Ishikawa (cell line): Measurements from ENCODE around the gene OBI1.

Source experiments
- CEBPB ChIP-seq: IDR thresholded peaks from 2 replicates; pipeline ENCODE4 v1.6.1; 2012
- CREB1 ChIP-seq: IDR thresholded peaks from 2 replicates; pipeline ENCODE4 v1.6.1; 2012; ENCODE audit warnings: low read depth
- EGR1 ChIP-seq: IDR thresholded peaks from 2 replicates; pipeline ENCODE4 v1.6.1; 2012
- EP300 ChIP-seq: IDR thresholded peaks from 2 replicates; pipeline ENCODE4 v1.6.1; 2012; ENCODE audit warnings: borderline replicate concordance
- FOXM1 ChIP-seq: IDR thresholded peaks from 2 replicates; pipeline ENCODE4 v1.6.1; 2012; ENCODE audit warnings: low read depth, borderline replicate concordance
- MAX ChIP-seq: IDR thresholded peaks from 2 replicates; pipeline ENCODE4 v1.6.1; 2012
- NFIC ChIP-seq: IDR thresholded peaks from 2 replicates; pipeline ENCODE4 v1.6.1; 2012
- RAD21 ChIP-seq: IDR thresholded peaks from 2 replicates; pipeline ENCODE4 v1.6.1; 2012; ENCODE audit warnings: low read depth
- REST ChIP-seq: IDR thresholded peaks from 2 replicates; pipeline ENCODE4 v1.6.1; 2012; ENCODE audit warnings: low read depth, mild to moderate bottlenecking
- TAF1 ChIP-seq: IDR thresholded peaks from 2 replicates; pipeline ENCODE4 v1.6.1; 2012; ENCODE audit warnings: low read depth, mild to moderate bottlenecking
- TCF12 ChIP-seq: IDR thresholded peaks from 2 replicates; pipeline ENCODE4 v1.6.1; 2012; ENCODE audit warnings: low read depth
- TEAD4 ChIP-seq: IDR thresholded peaks from 2 replicates; pipeline ENCODE4 v1.6.1; 2012
- USF1 ChIP-seq: IDR thresholded peaks from 2 replicates; pipeline ENCODE4 v1.6.1; 2012
- YY1 ChIP-seq: IDR thresholded peaks from 2 replicates; pipeline ENCODE4 v1.6.1; 2012; ENCODE audit warnings: low read depth
- ZBTB7A ChIP-seq: IDR thresholded peaks from 2 replicates; pipeline ENCODE4 v1.6.1; 2012; ENCODE audit warnings: low read depth

The OBI1 gene

GRCh38 chr13:78596399-78596735, 62.6 kb downstream of the OBI1 start:
- TF ChIP-seq NFIC (no peak), USF1 (no peak), REST (no peak), CEBPB (no peak), RAD21 (no peak), MAX (no peak), TEAD4 (no peak), TAF1 (no peak), FOXM1 (no peak), YY1 (no peak), EGR1 (no peak), ZBTB7A (no peak), CREB1 (no peak), TCF12 (no peak)

GRCh38 chr13:78595495-78596398, 63.2 kb downstream of the OBI1 start:
- TF ChIP-seq FOXM1 (no peak), ZBTB7A (no peak), RAD21 (no peak), TEAD4 (no peak), TAF1 (no peak), NFIC (no peak), REST (no peak)

GRCh38 chr13:78594456-78594975, 64.4 kb downstream of the OBI1 start:
- TF ChIP-seq FOXM1 (no peak), TAF1 (no peak), TEAD4 (no peak), CEBPB (no peak), RAD21 (no peak), USF1 (no peak), NFIC (no peak), MAX (no peak), CREB1 (no peak), ZBTB7A (no peak), EGR1 (no peak), TCF12 (no peak), EP300 (no peak), REST (no peak), YY1 (no peak)

- no peak for TF ChIP-seq CREB1
- no peak for TF ChIP-seq MAX
- no peak for TF ChIP-seq TAF1
- TF ChIP-seq EP300 = no peak
- TF ChIP-seq REST = no peak
- TF ChIP-seq USF1 = no peak
- no peak for TF ChIP-seq NFIC
- no peak for TF ChIP-seq TCF12
- no peak for TF ChIP-seq ZBTB7A
- no peak for TF ChIP-seq EGR1
- TF ChIP-seq TEAD4 = no peak
- no peak for TF ChIP-seq FOXM1
- no peak for TF ChIP-seq CEBPB
- TF ChIP-seq YY1 = no peak
- TF ChIP-seq RAD21 = no peak
These were observed 65.1 kb downstream of the OBI1 start for GRCh38 chr13:78593652-78594455.
